Tibial nerve (tissue), 3 donors: ENCODE data around the gene IFI27L1.

Experiments used
- POLR2A ChIP-seq, 2 donors: fragments of 450-650 bp; IDR thresholded peaks; one replicate each; pipeline ENCODE4 v1.6.1; 2017; ENCODE audit warnings: antibody characterized with exemption in 2 of 2, mild to moderate bottlenecking in 2 of 2, moderate library complexity in 2 of 2
- TF ChIP-seq, protein P1 (sequence below), 5 experiments: fragments of 200-600 bp in 3 of 5; fragments of 450-650 bp in 2 of 5; sonication (generic) in 3 of 5; IDR thresholded peaks; one replicate each; pipeline ENCODE4 v1.5.1; 2016 to 2019; ENCODE audit warnings: antibody characterized with exemption in 5 of 5, mild to moderate bottlenecking in 3 of 5, moderate library complexity in 2 of 5

DNA sequence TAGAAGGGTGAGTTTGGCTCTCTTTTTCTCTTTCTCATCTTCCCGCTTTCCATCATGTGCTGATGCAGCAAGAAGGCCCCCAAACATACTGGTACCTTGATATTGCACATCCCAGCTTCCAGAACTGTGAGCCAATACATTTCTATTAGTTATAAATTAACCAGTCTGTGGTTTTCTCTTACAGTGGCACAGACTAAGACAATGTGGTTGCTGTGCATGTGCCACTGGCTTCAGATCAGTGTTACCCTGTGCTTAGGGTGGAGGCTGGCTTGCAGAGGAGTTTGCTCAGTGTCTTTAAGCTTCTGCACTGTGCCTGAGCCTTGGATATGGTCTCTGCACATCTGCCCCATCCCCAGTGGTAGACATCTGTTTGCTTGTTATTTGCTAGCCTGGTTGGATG is 42.8 kb downstream of the IFI27L1 start:
- no peak for TF ChIP-seq POLR2A (IDR thresholded peaks at IDR 0.05)
- TF ChIP-seq, protein P1, sequence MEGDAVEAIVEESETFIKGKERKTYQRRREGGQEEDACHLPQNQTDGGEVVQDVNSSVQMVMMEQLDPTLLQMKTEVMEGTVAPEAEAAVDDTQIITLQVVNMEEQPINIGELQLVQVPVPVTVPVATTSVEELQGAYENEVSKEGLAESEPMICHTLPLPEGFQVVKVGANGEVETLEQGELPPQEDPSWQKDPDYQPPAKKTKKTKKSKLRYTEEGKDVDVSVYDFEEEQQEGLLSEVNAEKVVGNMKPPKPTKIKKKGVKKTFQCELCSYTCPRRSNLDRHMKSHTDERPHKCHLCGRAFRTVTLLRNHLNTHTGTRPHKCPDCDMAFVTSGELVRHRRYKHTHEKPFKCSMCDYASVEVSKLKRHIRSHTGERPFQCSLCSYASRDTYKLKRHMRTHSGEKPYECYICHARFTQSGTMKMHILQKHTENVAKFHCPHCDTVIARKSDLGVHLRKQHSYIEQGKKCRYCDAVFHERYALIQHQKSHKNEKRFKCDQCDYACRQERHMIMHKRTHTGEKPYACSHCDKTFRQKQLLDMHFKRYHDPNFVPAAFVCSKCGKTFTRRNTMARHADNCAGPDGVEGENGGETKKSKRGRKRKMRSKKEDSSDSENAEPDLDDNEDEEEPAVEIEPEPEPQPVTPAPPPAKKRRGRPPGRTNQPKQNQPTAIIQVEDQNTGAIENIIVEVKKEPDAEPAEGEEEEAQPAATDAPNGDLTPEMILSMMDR (IDR thresholded peaks at IDR 0.05), result no peak
